Measurements from ENCODE around the gene CCDC186.
"Not testable (repeated sequence)": the region's sequence is repeated elsewhere in the genome, so short reads cannot be mapped to it uniquely, and the experiment has no call there.

The CCDC186 gene

GRCh38 chr10:114172776-114173602 is 1.0 kb downstream of the CCDC186 start:
- no peak for DNase-seq

GRCh38 chr10:114172216-114172615 is 1.8 kb downstream of the CCDC186 start:
- peak; percentile 30 for DNase-seq

- DNase-seq = no peak
Observed at GRCh38 chr10:114168450-114169009, 5.5 kb downstream of the CCDC186 start.

- DNase-seq = no peak
Observed at GRCh38 chr10:114167985-114168384, 6.0 kb downstream of the CCDC186 start.

- no peak for DNase-seq
Observed at GRCh38 chr10:114166494-114166893, 7.5 kb downstream of the CCDC186 start.

GRCh38 chr10:114166043-114166442 is 8.0 kb downstream of the CCDC186 start:
- DNase-seq = no peak

GRCh38 chr10:114163062-114163461 is 10.9 kb downstream of the CCDC186 start:
- DNase-seq = no peak

GRCh38 chr10:114157912-114158311 is 16.1 kb downstream of the CCDC186 start:
- DNase-seq = peak; percentile 21

- no peak for DNase-seq
Observed at GRCh38 chr10:114151892-114152291, 22.1 kb downstream of the CCDC186 start.

GRCh38 chr10:114151486-114151885 is 22.5 kb downstream of the CCDC186 start:
- DNase-seq = no peak

- not testable (repeated sequence) for DNase-seq
Observed at GRCh38 chr10:114149476-114149875, 24.5 kb downstream of the CCDC186 start.

GRCh38 chr10:114143160-114143559 is 30.8 kb downstream of the CCDC186 start:
- no peak for DNase-seq

- no peak for DNase-seq
Observed at GRCh38 chr10:114142018-114142417, 32.0 kb downstream of the CCDC186 start.

- not testable (repeated sequence) for DNase-seq
Observed at GRCh38 chr10:114140827-114141226, 33.2 kb downstream of the CCDC186 start.

- no peak for DNase-seq
Observed at GRCh38 chr10:114140036-114140435, 34.0 kb downstream of the CCDC186 start.

- no peak for DNase-seq
Observed at GRCh38 chr10:114138581-114138980, 35.4 kb downstream of the CCDC186 start.

GRCh38 chr10:114135476-114135875 is 38.5 kb downstream of the CCDC186 start:
- DNase-seq = no peak

GRCh38 chr10:114131094-114131493 is 42.9 kb downstream of the CCDC186 start:
- DNase-seq = peak; percentile 78

GRCh38 chr10:114121031-114121430 is 53.0 kb downstream of the CCDC186 start:
- DNase-seq = peak; percentile 29

- no peak for DNase-seq
Observed at GRCh38 chr10:114118514-114118913, 55.5 kb downstream of the CCDC186 start.

GRCh38 chr10:114117728-114118127 is 56.3 kb downstream of the CCDC186 start:
- DNase-seq = no peak

- DNase-seq = no peak
Observed at GRCh38 chr10:114115661-114116445, 58.1 kb downstream of the CCDC186 start.

- DNase-seq = peak; percentile 32
Observed at GRCh38 chr10:114110174-114110972, 63.6 kb downstream of the CCDC186 start.
